ENCODE data around the gene HOXA6.

GRCh38 chr7:27173511-27173955, 26.0 kb upstream of the HOXA6 start:
- TF ChIP-seq CTCF (conservative IDR thresholded peaks at IDR 0.05; ENCODE audit: low read length) (no peak), EZH2phosphoT487 (IDR thresholded peaks at IDR 0.05; ENCODE audit: borderline replicate concordance, low read depth, low read length) (no peak)
